ENCODE measurements around the gene OLFML2B.

OLFML2B gene

GRCh38 chr1:161941726-161942436 is 81.8 kb downstream of the OLFML2B start:
- DNase-seq = no peak

- no peak for DNase-seq
Measured at GRCh38 chr1:161940866-161941591, 82.6 kb downstream of the OLFML2B start.

DNA sequence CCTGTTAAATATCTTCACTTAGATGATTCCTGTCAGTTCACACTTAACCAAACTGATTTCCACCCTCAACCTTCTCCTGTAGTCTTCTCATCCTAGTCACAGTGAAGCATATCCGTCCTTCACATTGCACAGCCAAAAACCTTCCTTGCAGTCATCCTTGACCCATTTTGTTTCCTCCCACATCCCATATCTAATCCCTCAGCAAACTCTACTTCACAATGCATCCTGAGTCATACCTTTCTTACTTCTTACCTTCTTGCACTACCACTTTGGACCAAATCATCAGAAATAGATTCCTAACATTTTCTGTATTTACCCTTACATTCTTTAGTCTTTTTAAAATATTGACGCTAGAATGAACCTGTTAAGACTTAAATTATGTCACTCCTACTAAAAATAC is 86.9 kb downstream of the OLFML2B start:
- no peak for DNase-seq

GRCh38 chr1:161935264-161935663 is 88.4 kb downstream of the OLFML2B start:
- no peak for DNase-seq

DNA sequence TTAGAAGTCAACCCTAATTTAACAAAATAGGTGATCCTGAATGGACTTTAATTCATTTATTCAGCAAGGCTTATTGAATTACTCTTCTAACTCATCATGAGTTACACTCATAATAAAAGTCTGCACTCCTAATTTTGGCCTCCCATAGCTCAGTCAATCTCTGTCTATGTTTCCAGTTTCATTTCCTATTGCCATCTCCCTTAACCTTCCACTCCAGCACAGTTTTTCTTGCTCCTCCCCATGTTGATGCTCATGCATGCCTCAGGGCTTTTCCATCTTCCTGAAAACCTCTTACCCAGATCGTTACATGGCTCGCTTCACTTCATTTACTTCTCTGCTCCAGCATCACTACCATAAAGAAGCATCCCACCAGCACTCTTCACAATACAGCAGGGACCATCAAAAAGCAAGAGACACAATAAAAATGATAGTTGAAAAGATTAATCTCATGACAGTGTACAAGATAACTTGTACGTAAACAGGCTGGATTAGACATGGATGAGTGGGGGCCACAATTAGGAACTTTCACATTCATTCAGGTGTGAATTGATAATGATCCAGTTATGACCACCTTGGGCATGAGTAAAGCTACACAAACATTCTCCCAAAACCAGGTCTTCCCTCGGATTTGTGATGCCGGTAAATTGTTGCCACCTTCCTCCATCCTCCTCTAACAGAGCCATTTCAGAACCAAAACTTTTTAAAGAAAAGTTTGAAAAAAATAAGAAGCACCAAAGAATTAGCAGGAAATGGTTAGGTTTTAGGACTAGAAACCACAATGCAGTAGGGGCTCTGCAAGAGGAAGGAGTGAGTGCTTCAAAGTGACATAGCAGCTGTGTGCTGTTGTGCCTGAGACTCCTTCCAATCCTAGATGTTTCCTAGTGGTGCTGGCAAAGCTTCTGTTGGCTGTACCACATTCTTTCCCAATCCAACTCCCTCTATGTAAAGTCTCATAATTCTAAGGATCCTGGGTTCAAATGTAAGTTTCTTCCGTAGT is 89.8 kb downstream of the OLFML2B start:
- no peak for DNase-seq

All from NCI-H1092 (cell line).